OCI-LY3 (cell line): ENCODE results near the gene RBBP9.

Experiments
- EZH2phosphoT487 ChIP-seq: fragments of 200-600 bp; shearing (Covaris generic); IDR thresholded peaks from 2 replicates; pipeline ENCODE4 v1.6.1; 2018; ENCODE audit warnings: antibody characterized with exemption, mixed run types, low read depth
- TF ChIP-seq, protein P1 (sequence below): fragments of 200-600, 300-600 bp; sonication (generic); IDR thresholded peaks from 2 replicates; pipeline ENCODE4 v1.5.1; 2014; ENCODE audit warnings: antibody characterized with exemption, low read length, low read depth

DNA sequence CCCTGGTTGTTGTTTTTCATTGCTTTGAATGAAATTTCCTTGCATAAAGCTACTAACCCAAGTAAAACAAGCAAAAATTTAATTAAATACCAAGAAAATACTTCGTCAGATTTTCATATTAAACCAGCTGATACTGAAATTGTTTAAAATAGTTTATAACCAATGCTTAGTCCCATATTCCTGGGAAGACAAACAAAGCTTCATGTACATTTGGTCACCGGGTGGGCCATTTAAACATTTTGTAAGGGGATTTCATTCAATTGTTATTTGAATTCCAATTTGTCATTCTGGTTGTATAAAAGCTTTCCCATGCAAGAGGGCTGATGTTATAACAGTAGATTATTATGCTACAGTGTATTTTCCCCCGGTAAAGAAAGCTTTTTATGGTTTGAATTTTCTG, 578 bp upstream of the RBBP9 start:
- TF ChIP-seq, protein P1, sequence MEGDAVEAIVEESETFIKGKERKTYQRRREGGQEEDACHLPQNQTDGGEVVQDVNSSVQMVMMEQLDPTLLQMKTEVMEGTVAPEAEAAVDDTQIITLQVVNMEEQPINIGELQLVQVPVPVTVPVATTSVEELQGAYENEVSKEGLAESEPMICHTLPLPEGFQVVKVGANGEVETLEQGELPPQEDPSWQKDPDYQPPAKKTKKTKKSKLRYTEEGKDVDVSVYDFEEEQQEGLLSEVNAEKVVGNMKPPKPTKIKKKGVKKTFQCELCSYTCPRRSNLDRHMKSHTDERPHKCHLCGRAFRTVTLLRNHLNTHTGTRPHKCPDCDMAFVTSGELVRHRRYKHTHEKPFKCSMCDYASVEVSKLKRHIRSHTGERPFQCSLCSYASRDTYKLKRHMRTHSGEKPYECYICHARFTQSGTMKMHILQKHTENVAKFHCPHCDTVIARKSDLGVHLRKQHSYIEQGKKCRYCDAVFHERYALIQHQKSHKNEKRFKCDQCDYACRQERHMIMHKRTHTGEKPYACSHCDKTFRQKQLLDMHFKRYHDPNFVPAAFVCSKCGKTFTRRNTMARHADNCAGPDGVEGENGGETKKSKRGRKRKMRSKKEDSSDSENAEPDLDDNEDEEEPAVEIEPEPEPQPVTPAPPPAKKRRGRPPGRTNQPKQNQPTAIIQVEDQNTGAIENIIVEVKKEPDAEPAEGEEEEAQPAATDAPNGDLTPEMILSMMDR: no peak
- no peak for TF ChIP-seq EZH2phosphoT487
